Measurements from ENCODE around the gene FANCD2.

DNA sequence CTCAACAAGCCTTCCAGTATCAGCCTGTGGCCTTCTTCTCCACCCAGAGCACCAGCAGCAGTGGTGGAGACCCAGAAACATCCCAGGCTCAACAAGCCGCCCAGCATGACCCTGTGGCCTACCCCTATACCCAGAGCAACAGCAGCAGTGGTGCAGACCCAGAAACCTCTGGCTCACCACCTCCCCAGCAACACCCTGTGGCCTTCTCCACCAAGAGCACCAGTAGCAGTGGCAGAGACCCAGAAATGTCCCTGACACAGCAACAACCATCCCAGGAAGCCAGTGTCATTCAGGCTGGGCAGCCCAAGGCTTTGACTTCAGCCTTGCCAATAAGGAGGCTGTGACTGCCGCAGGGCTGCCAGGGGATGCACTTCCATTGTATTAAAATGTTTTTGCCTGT lies 23.3 kb upstream of the FANCD2 start:
- TF ChIP-seq, protein P1, sequence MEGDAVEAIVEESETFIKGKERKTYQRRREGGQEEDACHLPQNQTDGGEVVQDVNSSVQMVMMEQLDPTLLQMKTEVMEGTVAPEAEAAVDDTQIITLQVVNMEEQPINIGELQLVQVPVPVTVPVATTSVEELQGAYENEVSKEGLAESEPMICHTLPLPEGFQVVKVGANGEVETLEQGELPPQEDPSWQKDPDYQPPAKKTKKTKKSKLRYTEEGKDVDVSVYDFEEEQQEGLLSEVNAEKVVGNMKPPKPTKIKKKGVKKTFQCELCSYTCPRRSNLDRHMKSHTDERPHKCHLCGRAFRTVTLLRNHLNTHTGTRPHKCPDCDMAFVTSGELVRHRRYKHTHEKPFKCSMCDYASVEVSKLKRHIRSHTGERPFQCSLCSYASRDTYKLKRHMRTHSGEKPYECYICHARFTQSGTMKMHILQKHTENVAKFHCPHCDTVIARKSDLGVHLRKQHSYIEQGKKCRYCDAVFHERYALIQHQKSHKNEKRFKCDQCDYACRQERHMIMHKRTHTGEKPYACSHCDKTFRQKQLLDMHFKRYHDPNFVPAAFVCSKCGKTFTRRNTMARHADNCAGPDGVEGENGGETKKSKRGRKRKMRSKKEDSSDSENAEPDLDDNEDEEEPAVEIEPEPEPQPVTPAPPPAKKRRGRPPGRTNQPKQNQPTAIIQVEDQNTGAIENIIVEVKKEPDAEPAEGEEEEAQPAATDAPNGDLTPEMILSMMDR (IDR thresholded peaks at IDR 0.05) = no peak
- no peak for TF ChIP-seq POLR2A (IDR thresholded peaks at IDR 0.05)

Data from Peyer's patch (tissue), 4 donors.